Adrenal gland (tissue), 5 donors: ENCODE measurements around the gene CKS2.

Experiments used
- POLR2A ChIP-seq, 2 donors: fragments of 450-650 bp; IDR thresholded peaks; one replicate each; pipeline ENCODE4 v1.6.1; 2017; ENCODE audit warnings: antibody characterized with exemption in 2 of 2, mild to moderate bottlenecking in 2 of 2, moderate library complexity in 1 of 2
- TF ChIP-seq, protein P1 (sequence below), 6 experiments: fragments of 450-650 bp in 4 of 6; fragments of 200-600 bp in 2 of 6; sonication (generic) in 1 of 6; IDR thresholded peaks; 1 replicate in 5 of 6; 2 replicates in 1 of 6; pipeline versions ENCODE4 v1.5.1 to v1.8.0; 2016 to 2021; ENCODE audit warnings: antibody characterized with exemption in 6 of 6, mild to moderate bottlenecking in 2 of 6, moderate library complexity in 1 of 6
- donor health status: DM: no; HTN: no; CAD: no.

DNA sequence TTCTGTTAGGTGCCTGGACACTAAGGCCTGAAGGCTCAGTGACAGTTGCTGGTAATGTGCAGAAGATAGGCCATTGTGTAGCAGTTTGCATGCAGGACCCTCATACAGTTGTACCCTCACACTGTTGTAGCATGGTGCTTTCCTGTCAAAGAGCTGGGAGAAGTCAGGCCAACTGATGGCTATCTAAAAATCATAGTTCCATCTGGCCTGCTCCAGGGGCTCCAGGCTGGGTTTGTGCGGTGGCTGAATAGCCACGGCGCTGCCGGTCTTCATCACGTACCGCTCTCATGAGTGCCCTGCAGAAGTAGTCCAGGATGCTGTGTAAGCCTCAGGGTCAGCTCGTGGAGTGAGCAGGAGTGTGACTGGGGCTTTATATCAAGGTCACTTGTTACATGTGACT is 19.5 kb downstream of the CKS2 start:
- TF ChIP-seq POLR2A (IDR thresholded peaks at IDR 0.05), result no peak
- TF ChIP-seq, protein P1, sequence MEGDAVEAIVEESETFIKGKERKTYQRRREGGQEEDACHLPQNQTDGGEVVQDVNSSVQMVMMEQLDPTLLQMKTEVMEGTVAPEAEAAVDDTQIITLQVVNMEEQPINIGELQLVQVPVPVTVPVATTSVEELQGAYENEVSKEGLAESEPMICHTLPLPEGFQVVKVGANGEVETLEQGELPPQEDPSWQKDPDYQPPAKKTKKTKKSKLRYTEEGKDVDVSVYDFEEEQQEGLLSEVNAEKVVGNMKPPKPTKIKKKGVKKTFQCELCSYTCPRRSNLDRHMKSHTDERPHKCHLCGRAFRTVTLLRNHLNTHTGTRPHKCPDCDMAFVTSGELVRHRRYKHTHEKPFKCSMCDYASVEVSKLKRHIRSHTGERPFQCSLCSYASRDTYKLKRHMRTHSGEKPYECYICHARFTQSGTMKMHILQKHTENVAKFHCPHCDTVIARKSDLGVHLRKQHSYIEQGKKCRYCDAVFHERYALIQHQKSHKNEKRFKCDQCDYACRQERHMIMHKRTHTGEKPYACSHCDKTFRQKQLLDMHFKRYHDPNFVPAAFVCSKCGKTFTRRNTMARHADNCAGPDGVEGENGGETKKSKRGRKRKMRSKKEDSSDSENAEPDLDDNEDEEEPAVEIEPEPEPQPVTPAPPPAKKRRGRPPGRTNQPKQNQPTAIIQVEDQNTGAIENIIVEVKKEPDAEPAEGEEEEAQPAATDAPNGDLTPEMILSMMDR (IDR thresholded peaks at IDR 0.05), result no peak
